M059J (cell line): ENCODE data around the gene RTF2. TPM values are rescaled to one million over a fixed set of nuclear protein-coding genes. Genes with fewer than 3 reads are reported as not detected.
A peak's percentile ranks its signal among the peaks of the same experiment; 100 is the strongest.

Experiments
- DNase-seq: peaks from one replicate; pipeline ENCODE4 v3.0.0-alpha.2; 2012; ENCODE audit warnings: low read depth
- total RNA-seq: library from RNA; depleted of rRNA; stranded (reverse); fragments of >200 nt; shearing (Covaris generic); gene quantifications from 2 replicates; pipeline ENCODE4 v1.2.3, GENCODE V29; 2014

RTF2 gene
- total RNA-seq, 1 experiment from 2014 or later = 178 TPM

- DNase-seq = no peak
These were observed 30.1 kb upstream of the RTF2 start for GRCh38 chr20:56438284-56438683.

- peak; percentile 98 for DNase-seq
These were observed 28.6 kb upstream of the RTF2 start for GRCh38 chr20:56439771-56440291.

GRCh38 chr20:56440346-56441007, 27.9 kb upstream of the RTF2 start:
- DNase-seq = peak; percentile 95

GRCh38 chr20:56442389-56443365, 25.8 kb upstream of the RTF2 start:
- DNase-seq = peak; percentile 38

- peak; percentile 47 for DNase-seq
These were observed 24.5 kb upstream of the RTF2 start for GRCh38 chr20:56443654-56444540.

GRCh38 chr20:56445130-56445529, 23.3 kb upstream of the RTF2 start:
- no peak for DNase-seq

GRCh38 chr20:56445540-56445939, 22.9 kb upstream of the RTF2 start:
- DNase-seq = no peak

- DNase-seq = no peak
These were observed 21.2 kb upstream of the RTF2 start for GRCh38 chr20:56447227-56447626.

GRCh38 chr20:56449459-56449858, 19.0 kb upstream of the RTF2 start:
- DNase-seq = no peak

- no peak for DNase-seq
These were observed 17.2 kb upstream of the RTF2 start for GRCh38 chr20:56451056-56451765.

GRCh38 chr20:56453352-56453751, 15.1 kb upstream of the RTF2 start:
- no peak for DNase-seq

- DNase-seq = no peak
These were observed 13.7 kb upstream of the RTF2 start for GRCh38 chr20:56454754-56455153.

- no peak for DNase-seq
These were observed 10.1 kb upstream of the RTF2 start for GRCh38 chr20:56458206-56458821.

GRCh38 chr20:56460459-56460858, 8.0 kb upstream of the RTF2 start:
- no peak for DNase-seq

- no peak for DNase-seq
These were observed 6.9 kb upstream of the RTF2 start for GRCh38 chr20:56461576-56461975.

GRCh38 chr20:56463428-56463827, 5.0 kb upstream of the RTF2 start:
- DNase-seq = no peak

GRCh38 chr20:56465997-56466396, 2.4 kb upstream of the RTF2 start:
- no peak for DNase-seq

- DNase-seq = no peak
These were observed 485 bp upstream of the RTF2 start for GRCh38 chr20:56467968-56468315.

GRCh38 chr20:56469077-56469449, 636 bp downstream of the RTF2 start:
- no peak for DNase-seq

- no peak for DNase-seq
These were observed 15.5 kb downstream of the RTF2 start for GRCh38 chr20:56483970-56484369.

GRCh38 chr20:56487216-56487615, 18.8 kb downstream of the RTF2 start:
- no peak for DNase-seq
